Endometrium (tissue), 2 donors: ENCODE data around the gene USP35.

Experiments used
- FAIRE-seq: peaks from 2 replicates; lab custom pipeline; 2012; peaks lifted over from hg19 to GRCh38; lab: Jason Lieb, UNC
- donor health status: control.
- donor health status: control.

USP35 gene

GRCh38 chr11:78196661-78197091 is 8.0 kb downstream of the USP35 start:
- FAIRE-seq, result no peak

- no peak for FAIRE-seq
Observed at GRCh38 chr11:78197816-78198215, 9.1 kb downstream of the USP35 start.

- no peak for FAIRE-seq
Observed at GRCh38 chr11:78199015-78199652, 10.4 kb downstream of the USP35 start.

- FAIRE-seq, result no peak
Observed at GRCh38 chr11:78199653-78200015, 10.9 kb downstream of the USP35 start.

- FAIRE-seq, result no peak
Observed at GRCh38 chr11:78200061-78200460, 11.3 kb downstream of the USP35 start.

GRCh38 chr11:78200553-78200952 is 11.8 kb downstream of the USP35 start:
- FAIRE-seq, result no peak

GRCh38 chr11:78201096-78201818 is 12.5 kb downstream of the USP35 start:
- FAIRE-seq, result no peak

GRCh38 chr11:78202733-78203167 is 14.0 kb downstream of the USP35 start:
- no peak for FAIRE-seq

GRCh38 chr11:78203184-78203583 is 14.5 kb downstream of the USP35 start:
- no peak for FAIRE-seq

GRCh38 chr11:78205256-78205655 is 16.5 kb downstream of the USP35 start:
- no peak for FAIRE-seq

- no peak for FAIRE-seq
Observed at GRCh38 chr11:78205691-78206090, 17.0 kb downstream of the USP35 start.

GRCh38 chr11:78207532-78208256 is 19.0 kb downstream of the USP35 start:
- no peak for FAIRE-seq

- FAIRE-seq, result no peak
Observed at GRCh38 chr11:78208257-78209165, 19.8 kb downstream of the USP35 start.

GRCh38 chr11:78209478-78209877 is 20.8 kb downstream of the USP35 start:
- FAIRE-seq, result no peak

- FAIRE-seq, result no peak
Observed at GRCh38 chr11:78210000-78210608, 21.4 kb downstream of the USP35 start.

GRCh38 chr11:78211565-78211964 is 22.8 kb downstream of the USP35 start:
- FAIRE-seq, result no peak

GRCh38 chr11:78212586-78213371 is 24.1 kb downstream of the USP35 start:
- FAIRE-seq, result no peak

GRCh38 chr11:78213526-78214330 is 25.0 kb downstream of the USP35 start:
- no peak for FAIRE-seq

GRCh38 chr11:78214331-78215194 is 25.8 kb downstream of the USP35 start:
- FAIRE-seq, result no peak
